Embryonic facial prominence (tissue), 1 donor: ENCODE results near the gene EXOC4.

Experiments
- DNase-seq: peaks from one replicate; pipeline ENCODE4 v3.0.0-alpha.2; 2016; ENCODE audit errors: extremely low spot score

Gene EXOC4

DNA sequence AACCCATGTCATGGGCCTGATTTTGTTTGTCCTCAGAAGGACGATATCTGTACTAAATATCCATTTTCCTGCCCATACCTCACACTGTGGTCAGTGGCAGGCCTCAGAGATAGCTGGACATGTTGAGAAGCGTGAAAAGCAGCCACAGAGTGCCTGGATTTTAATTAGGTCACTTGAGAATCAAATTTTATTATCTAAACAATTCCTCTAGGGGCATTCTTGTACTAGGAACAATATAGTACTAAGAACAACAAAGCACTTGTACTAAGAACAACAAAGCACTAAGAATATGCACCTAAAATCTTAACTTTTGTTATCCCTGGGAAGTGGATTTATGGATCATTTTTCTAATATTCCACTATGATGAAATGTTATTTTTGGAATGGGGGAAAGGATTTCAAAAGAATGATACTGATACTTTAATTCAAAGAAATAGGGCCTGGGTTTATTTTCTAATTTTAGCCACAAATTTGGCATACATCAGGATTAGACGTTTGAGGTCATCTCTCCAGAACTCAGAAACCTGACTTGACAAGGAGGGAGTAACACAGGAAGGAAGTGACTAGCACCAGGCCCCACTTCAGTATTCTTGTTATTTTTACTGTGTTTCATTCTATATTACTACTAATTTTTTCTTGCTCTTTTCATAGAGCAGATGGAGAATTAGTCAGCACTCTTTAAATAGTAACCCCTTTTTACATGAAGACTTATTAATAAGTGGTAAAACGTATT, 112.2 kb downstream of the EXOC4 start:
- no peak for DNase-seq

DNA sequence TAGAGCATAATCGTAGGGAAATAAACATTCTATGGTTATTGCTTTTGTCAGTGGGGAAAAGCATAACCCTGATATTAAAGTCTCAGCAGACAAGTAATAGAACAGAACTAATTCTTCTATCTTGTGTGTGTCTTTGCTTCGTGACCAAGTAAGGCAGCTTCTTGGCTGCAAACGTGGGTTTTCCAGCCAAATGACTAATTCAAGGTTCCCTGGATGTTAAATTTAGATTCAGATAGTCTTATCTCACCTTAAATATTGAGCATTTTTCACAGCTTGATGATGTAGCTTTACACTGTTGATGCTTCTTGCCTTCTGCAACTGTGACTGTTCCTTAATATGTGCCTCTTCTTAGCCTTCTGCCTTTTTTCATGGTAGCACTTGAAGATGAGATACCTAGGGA, 113.0 kb downstream of the EXOC4 start:
- no peak for DNase-seq

DNA sequence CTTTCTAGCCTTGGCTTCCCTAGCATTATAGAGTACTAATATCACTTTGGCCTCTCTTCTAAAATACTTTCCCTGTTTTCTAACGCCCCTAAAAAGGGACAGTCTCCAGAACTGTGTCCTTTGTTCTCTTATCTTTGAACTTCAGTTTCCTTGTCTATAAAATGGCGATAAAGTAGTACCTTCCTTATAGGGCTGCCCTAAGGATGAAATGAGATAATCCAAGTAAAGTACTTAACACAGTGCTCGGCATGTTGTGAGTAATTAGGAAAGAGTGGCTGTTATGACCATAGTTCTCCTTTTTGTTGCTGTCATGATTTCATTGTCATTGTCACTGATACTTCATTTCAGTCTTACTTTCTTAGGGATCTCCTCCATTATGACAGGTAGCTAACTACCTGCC, 114.7 kb downstream of the EXOC4 start:
- no peak for DNase-seq

DNA sequence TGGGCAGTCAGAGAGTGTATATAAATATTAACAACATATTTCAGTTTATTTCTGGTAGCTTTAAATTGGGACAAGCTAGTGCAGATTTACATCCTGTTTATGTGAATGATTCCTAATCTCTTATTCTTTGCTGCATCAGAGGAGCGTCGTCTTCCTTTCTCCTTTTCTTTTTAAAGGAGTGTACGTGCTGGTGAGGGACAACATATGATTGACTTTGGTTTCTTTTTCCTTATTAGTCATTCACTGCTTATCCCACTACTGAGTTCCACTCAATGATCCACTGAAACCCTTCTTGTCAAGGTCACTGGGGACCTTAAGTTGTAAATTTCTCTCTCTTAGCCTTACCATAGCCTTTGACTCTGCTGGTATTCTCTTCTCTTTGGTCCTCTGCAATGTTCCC, 116.3 kb downstream of the EXOC4 start:
- DNase-seq: no peak

DNA sequence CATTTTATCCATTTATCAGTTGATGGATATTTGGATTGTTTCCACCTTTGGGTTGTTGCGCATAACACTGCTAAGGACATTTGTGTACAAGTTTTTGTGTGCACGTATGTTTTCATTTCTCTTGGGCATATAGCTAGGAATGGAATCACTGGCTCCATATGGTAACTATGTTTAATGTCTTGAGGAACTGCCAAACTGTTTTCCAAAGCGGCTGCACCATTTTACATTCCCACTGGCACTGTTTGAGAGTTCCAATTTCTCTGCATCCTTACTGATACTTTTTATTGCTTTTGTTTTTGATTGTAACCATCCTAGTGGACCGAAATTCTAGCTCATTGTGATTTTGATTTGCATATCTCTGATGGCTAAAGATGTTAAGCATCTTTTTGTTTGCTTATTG, 118.7 kb downstream of the EXOC4 start:
- no peak for DNase-seq

DNA sequence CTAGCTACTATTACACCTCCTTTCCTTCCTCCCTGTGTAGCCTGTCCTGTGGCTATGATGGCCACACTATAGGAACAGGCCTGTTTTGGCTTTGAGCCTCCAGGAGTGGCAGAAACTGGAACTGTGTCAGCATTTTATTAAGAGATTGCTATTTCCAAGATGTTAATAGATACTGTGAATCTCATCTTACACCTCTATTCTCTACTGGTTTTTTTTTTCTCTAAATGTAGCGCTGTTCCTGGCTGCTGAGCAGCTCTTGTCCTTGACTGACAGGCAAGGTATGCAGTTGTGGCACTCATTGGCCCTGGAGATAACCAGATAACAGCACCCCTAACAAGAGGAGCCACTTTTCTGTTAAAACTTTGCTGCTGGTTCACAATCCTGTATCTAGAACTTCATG, 119.5 kb downstream of the EXOC4 start:
- no peak for DNase-seq

DNA sequence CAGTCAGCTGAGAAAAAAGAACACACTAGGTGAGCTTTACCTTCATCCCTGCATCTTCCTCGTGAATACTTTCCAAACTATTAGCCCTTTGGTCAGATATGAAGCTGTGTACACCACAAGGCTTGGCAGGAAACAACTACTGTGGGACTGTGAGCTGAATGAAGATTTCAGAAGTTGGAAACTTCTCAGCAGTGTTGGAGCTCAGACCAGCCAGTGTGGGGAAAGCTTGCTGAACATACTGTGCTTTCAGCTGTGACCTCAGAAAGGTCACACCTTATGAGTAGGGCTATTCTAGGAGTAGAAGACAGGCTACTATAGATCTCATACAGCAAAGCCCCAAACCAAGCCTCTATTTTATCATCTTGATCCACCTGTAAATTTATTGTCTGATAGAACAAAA, 123.6 kb downstream of the EXOC4 start:
- no peak for DNase-seq

DNA sequence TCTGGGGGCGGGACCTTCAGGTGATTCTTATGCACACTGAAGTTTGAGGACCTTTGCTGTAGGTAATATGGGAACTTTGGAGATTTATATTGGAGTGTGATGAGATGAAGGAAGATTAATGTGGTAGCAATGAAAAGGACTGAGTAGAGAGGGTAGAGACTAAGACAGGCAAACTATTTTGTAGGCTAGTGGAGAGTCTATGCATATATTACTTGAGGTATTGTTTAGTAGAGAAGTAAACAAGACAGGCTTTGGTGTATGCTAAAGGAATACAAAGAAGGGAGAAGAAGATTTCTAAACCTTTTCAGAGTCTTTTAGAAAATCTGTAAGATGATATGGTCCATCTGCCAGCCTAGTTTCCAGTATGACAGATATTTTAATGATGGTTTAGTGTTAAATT, 129.1 kb downstream of the EXOC4 start:
- DNase-seq: no peak

DNA sequence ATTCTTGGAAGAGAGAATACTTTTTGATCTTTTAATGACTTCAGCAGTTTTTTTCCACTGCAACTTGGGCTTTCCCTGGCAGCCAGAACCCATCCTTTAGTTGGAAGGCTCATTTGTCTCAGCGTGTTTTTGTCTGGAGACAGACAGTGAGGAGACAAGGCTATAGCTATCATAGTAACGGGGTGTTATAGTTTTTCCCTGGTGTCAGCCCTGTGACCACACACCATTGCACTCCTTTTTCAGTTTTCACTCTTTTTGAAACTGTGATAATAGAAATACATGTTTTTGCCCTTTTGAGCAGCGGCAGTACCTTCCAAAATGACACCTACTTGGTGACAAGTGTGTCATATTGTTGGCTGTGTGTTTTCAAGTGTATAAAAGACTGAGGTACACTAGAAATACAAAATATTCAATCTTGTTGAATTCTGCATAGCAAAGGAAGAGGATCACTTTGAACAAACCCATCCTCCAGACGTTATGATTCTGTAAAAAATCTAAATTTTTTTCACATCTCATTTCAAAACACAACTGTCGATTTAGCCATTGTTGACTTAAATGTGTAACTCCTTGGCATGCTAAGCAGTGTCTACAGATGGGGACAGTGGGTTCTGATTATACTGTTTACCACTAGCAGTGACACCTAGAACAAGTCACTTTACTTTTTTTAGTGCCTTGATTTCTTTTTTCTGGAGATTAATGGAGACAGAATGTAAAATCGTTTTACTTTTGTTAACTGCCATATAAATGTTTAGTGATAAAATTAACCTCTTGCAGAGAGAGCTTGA, 130.1 kb downstream of the EXOC4 start:
- no peak for DNase-seq

DNA sequence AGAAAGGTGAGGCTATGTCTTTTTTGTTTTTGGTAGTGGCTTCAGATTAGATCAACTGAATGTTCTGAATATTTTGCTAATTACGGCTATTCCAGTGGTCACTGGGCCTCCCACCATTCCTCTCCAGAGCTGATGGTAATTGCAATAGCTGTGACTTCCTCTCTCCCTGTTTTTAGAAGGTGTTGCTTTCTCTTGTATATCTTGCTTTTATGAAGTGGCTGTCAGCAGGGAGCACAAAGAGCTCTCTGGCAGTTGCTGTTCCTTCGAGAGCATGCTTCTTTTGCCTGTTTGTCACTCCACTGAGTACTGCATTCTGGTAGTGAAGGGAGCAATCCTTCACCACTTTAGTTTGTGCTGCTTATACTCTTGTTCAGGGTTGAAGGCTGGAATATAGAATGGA, 133.3 kb downstream of the EXOC4 start:
- no peak for DNase-seq

DNA sequence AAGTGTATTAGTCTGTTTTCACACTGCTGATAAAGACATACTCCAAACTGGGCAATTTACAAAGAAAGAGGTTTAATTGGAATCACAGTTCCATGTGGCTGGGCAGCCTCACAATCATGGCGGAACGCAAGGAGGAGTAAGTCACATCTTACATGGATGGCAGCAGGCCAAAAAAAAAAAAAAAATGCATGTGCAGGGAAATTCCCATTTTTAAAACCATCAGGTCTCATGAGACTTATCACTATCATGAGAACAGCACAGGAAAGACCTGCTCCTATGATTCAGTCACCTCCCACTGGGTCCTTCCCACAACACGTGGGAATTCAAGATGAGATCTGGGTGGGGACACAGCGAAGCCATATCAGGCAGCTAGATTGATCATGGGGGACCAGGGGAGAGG, 136.8 kb downstream of the EXOC4 start:
- no peak for DNase-seq

DNA sequence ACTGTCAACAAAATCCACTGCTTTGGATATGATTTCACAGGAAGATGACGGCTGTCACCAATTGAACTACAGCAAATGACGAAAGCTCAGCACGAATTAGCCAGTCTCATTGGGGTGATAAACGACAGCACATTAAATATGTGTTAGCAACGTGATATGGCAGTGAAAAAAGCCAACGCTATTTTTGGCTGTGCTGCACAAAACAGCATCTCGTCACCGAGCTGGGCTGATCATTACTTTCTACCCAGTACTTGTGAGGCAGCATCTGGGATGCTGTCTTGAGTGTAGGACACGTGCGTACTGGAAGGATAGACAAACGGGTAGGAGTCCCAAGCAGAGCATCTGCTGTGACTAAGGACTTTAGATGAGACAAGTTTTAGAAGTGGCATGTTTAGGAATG, 138.3 kb downstream of the EXOC4 start:
- DNase-seq: no peak

DNA sequence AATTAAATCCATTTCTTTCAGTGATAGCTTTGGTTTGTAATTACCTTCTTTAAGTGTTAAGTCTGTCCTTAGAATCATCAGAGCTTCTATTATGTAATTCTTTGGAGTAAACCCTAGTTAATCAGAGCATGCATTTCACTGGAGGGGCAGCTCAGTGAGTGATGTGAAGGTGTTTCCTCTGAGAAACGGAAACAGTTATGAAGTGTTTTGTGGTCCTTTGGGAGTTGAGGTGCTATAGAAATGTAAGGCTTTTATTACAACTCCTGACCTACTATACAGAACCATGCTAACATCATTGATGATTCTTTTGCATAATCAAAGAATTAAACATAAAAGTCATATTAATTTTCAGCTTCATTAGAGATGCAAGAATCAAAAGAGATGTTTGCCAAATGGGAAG, 141.5 kb downstream of the EXOC4 start:
- no peak for DNase-seq

DNA sequence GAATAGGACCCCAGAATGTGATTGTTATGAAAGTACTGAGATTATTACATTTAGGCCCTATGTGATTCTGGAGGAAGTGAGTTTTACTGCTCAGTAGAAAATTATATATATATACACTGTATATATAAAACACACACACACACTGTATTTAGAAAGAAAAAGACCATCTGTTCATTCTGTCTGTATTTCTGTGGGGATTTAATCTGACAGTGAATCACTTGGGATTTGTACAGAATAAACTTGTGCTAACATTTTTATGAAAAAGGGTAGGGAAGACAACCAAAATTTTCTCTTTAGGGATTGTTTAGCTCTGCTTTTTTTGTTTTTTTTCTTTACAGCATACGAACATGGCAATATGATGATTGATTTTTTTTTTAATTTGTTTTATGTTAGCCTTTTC, 142.7 kb downstream of the EXOC4 start:
- DNase-seq: no peak

DNA sequence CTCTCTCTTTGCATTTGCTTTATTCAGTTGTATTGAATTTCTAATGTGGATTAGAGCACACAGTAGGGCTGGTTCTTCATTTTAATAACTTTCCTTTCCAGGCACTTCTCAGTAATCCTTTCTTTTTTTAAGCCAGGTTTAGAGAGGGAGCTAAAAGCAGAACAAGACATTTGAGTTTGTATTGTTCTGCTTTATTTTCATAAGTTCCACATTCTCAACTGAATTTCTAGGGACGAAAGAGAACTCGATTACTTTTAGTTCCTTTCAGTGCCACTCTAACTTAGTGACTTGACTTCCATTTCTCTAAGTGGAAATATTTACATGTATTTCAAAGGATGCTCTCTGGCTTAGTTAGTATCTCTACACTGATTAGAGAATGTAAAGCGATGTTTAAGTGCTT, 145.6 kb downstream of the EXOC4 start:
- no peak for DNase-seq

DNA sequence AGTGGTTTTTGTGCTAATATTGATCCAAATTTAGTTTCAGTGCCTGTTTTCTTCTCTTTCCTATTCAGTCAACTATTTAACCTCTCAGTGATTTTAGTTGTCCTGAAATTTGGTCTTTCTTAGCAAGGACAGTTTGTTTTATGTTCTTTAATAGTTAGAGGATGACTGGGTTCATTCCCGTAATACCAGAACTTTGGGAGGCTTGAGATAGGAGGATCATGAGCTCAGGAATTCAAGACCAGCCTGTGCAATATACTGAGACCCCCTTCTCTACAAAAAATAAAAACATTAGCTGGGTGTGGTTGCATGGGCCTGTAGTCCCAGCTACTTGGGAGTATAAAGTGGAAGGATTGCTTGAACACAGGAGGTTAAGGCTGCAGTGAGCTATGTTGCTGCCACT, 148.3 kb downstream of the EXOC4 start:
- no peak for DNase-seq

DNA sequence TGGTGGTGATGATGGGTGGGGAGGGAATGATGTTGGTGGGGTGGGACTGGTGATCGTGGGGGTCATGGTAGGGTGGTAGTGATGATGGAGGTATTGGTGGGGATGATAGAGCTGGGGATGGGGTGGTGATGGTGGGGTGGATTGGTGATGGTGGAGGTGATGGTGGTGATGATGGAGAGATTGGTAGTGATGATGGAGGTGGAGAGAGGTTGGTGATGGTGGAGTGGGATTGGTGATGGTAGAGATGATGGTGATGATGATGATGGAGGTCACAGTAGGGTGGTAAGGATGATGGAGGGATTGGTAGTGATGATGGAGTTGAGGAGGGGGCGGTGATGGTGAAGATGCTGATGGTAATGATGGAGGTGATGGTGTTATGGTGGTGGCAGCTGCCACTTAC, 155.3 kb downstream of the EXOC4 start:
- no peak for DNase-seq

DNA sequence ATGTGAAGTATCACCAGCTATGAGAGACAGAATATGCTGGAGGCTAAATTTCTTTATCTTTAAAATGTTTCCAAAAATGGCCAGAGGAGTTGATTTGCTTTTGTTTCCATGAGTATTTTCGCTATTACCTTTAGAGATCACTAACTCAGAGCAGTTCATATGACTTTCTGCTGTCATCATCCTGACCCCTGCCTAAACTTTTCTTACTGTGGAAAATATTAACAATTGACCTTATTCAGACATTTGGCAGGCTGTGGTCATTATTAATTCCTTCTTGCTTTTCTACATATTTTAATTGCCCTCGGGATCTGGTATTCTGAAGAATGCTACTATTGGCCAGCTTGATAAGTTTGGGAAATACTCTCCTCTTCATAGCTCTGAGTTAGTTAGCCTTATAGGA, 156.5 kb downstream of the EXOC4 start:
- DNase-seq: no peak

DNA sequence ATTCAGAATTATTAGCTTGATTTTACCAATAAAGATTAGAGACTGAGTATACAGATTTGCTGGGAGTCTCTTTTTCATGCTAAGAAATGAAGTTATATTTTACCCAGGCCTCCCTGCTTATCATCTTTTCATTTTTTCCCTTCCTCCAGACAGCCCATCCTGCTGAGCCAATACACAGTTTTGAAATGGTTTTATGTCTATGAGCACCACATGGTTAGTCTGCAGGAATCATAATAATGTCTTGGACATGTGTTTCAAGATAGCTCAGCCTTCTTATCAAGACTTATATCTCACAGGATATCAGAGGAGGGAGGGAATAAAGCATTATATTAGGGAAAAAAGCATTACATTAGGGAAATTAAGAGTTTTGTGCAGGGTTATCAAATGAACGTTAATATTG, 157.1 kb downstream of the EXOC4 start:
- DNase-seq: no peak

DNA sequence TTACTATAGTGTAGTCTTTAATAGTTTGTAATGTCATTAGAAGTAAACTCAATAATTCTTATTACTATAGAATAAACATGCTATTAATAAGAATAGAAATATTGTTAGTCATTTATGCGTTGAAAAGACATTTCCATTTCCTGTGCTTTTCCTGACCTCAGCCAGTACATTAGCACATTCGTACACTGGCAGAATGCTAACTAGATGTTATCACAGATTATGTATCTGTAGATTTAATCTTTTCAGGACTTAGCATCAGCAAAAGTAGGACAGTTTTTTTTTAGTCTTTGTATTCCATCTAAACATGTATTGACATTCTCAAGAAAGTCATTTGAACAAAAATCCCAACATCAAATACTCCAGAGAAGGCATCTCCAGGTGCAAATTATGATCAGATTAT, 158.5 kb downstream of the EXOC4 start:
- DNase-seq: no peak

DNA sequence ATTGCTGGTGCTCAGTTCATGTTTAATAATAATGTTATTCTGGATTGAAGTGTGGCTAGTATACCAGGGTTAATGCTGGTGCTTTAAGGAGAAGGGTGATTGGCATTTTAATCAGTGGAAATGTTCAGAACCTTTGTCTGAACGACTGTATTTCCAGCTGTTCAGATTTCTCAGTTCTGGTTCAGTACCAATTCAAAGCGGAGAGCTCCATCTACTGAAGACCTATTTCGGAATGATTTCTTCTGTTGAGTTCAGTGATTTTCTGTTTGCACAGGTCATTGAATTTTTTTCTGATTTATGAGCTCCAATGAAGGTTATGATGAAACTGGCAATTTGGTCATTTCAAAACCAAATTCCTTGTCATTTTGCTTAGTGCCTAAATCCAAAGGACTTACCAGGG, 160.1 kb downstream of the EXOC4 start:
- DNase-seq: no peak

DNA sequence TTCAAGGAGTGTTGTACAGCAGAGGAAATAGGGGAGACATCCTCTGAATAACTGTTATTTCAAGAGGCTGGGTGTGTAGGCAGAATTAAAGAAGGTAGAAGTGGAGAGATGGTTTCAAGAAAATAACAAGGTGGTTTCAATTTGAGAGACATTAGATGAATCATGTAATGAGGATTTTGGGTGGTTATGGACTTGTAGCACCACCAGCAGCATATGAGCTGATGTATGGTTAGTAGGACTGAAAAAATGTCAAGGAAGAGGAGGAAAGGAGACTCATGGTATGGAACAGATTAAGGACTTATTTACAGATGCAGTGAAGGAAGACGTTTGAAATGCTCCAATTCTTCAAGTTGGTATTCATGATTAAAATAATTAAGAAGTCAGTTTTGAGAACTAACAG, 166.2 kb downstream of the EXOC4 start:
- DNase-seq: no peak

DNA sequence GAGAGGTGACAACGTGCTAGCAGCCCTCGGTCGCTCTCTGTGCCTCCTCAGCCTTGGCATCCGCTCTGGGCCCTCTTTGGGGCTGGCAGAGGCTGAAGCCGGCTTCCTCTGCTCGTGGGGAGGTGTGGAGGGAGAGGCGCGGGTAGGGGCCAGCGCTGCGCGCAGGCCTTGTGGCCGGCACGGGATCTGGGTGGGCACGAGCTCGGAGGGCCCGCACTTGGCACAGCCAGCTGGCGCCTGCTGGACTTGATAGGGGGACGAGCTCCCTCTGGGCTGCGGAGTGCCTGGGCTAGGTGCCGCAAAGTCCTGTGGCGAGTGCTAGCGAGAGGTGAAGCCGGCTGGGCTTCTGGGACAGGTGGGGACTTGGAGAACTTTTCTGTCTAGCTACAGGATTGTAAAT, 170.7 kb downstream of the EXOC4 start:
- no peak for DNase-seq

DNA sequence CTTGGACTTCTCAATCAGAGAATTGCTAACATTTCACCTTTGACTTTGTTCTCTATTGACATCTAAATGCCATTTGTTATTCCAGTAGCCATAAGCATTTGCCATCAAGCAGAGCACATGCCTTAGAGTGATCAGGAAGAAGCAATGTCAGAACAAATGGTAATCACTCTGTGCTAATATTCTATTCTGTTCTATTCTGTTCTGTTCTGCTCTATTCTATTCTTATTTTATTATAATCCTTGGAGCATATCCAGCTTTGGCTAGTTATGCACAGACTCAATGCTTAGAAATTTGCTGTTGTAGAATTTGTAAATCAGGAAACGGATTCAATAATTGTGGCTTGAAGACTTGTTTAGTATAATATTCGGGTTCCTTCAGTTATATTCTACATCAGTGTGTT, 175.4 kb downstream of the EXOC4 start:
- DNase-seq: no peak
